ENCODE results near the gene EHD4.

DNA sequence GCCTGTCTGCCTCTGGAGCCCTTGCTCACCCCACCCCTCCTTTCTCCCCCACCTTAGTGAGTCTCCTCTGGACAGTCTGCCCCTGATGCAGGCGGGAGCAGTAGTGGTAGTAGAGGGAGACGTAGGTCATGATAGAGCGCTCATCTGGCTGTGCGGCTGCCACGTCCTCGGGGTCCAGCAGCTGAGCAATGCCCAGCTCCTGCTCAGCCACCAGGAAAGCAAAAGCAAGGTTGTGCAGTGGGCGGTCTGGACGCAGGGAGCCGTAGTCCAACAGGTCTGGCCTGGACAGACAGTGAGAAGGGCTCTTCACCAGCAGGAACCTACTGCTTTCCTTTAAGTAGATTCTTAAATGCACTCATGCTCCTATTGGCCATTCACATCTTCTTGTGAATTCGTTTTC, 85.2 kb downstream of the EHD4 start:
- TF ChIP-seq POLR2A (IDR thresholded peaks at IDR 0.05) (no peak), CTCF (IDR thresholded peaks at IDR 0.05) (no peak), EP300 (IDR thresholded peaks at IDR 0.05) (no peak)
